T-helper 1 cell (primary cell): ENCODE measurements around the gene SEMA6D.

ENCODE experiments used
- DNase-seq, 5 donors: peaks; one replicate each; pipeline ENCODE4 v3.0.0-alpha.2; 2012 to 2020
- total RNA-seq, 4 donors: gene quantifications; one replicate each; lab custom pipeline; 2026; lab: John Stamatoyannopoulos, UW

The SEMA6D gene
- 0 to 0.27 (median 0) reads per million in 4 donors for total RNA-seq

GRCh38 chr15:47717036-47717612 lies at the start of gene SEMA6D:
TSS of gene SEMA6D (plus strand) at chr15:47717505. CDS start at chr15:47759799, 42,294 bp downstream.
- no peak for DNase-seq

GRCh38 chr15:47669221-47669620 lies 48.1 kb upstream of the SEMA6D start:
- DNase-seq = no peak

- DNase-seq = no peak
These were observed 46.9 kb upstream of the SEMA6D start for GRCh38 chr15:47670365-47670764.

- DNase-seq = no peak
These were observed 44.0 kb upstream of the SEMA6D start for GRCh38 chr15:47673232-47673761.

- no peak for DNase-seq
These were observed 42.6 kb upstream of the SEMA6D start for GRCh38 chr15:47674586-47675232.

- no peak for DNase-seq
These were observed 41.6 kb upstream of the SEMA6D start for GRCh38 chr15:47675735-47676134.

- no peak for DNase-seq
These were observed 39.3 kb upstream of the SEMA6D start for GRCh38 chr15:47678040-47678439.

GRCh38 chr15:47682661-47683060 lies 34.6 kb upstream of the SEMA6D start:
- DNase-seq = no peak

- DNase-seq = no peak
These were observed 32.0 kb upstream of the SEMA6D start for GRCh38 chr15:47685141-47685870.

- DNase-seq = no peak
These were observed 28.7 kb upstream of the SEMA6D start for GRCh38 chr15:47688573-47689086.

- DNase-seq = no peak
These were observed 27.6 kb upstream of the SEMA6D start for GRCh38 chr15:47689660-47690059.

GRCh38 chr15:47691882-47692281 lies 25.4 kb upstream of the SEMA6D start:
- no peak for DNase-seq

- no peak for DNase-seq
These were observed 21.0 kb upstream of the SEMA6D start for GRCh38 chr15:47696351-47696750.

- DNase-seq = no peak
These were observed 11.9 kb upstream of the SEMA6D start for GRCh38 chr15:47705281-47705997.

GRCh38 chr15:47707391-47707790 lies 9.9 kb upstream of the SEMA6D start:
- no peak for DNase-seq

GRCh38 chr15:47708161-47708980 lies 8.9 kb upstream of the SEMA6D start:
- no peak for DNase-seq

GRCh38 chr15:47711655-47712054 lies 5.7 kb upstream of the SEMA6D start:
- no peak for DNase-seq

GRCh38 chr15:47715402-47715801 lies 1.9 kb upstream of the SEMA6D start:
- DNase-seq = no peak

GRCh38 chr15:47715856-47716445 lies 1.4 kb upstream of the SEMA6D start:
- no peak for DNase-seq

- DNase-seq = no peak
These were observed 789 bp upstream of the SEMA6D start for GRCh38 chr15:47716516-47716915.
